Left colon (tissue), 2 donors: ENCODE data around the gene SLC7A5. TPM values are rescaled to one million over a fixed set of nuclear protein-coding genes. Genes with fewer than 3 reads are reported as not detected.
"Not testable (repeated sequence)": the region's sequence is repeated elsewhere in the genome, so short reads cannot be mapped to it uniquely, and the experiment has no call there.

Source experiments
- ATAC-seq: fragments of 200-7000 bp; cut with Tn5 transposase; one replicate; pipeline ENCODE4 v1.9.1; 2020; ENCODE audit warnings: mild to moderate bottlenecking, moderate library complexity
- DNase-seq, 2 donors: peaks; one replicate each; pipeline ENCODE4 v3.0.0-alpha.2; 2020
- intact Hi-C, 2 donors: fragments of 100-400 bp; cut with DNase I in 1 of 2; cut with micrococcal nuclease in 1 of 2; formaldehyde crosslinking; loops; one replicate each; pipeline versions ENCODE4 v1.11.2 to v1.14.0; 2022; cut with DNase I, micrococcal nuclease
- total RNA-seq, 2 donors: library from RNA; stranded (reverse); fragmentation: NEBNext Ultra II Directional; extraction: Animal tissue kit (Norgen Biotek cat#: 25700); gene quantifications; one replicate each; pipeline ENCODE4 v1.2.1, GENCODE V29; 2021
- donor health status: DM: no; HTN: no; CAD: no.
- donor health status: DM: yes; HTN: yes; CAD: no.

Gene SLC7A5
- total RNA-seq, 2 donors from 2014 or later: 3.6 to 11.2 TPM

DNA sequence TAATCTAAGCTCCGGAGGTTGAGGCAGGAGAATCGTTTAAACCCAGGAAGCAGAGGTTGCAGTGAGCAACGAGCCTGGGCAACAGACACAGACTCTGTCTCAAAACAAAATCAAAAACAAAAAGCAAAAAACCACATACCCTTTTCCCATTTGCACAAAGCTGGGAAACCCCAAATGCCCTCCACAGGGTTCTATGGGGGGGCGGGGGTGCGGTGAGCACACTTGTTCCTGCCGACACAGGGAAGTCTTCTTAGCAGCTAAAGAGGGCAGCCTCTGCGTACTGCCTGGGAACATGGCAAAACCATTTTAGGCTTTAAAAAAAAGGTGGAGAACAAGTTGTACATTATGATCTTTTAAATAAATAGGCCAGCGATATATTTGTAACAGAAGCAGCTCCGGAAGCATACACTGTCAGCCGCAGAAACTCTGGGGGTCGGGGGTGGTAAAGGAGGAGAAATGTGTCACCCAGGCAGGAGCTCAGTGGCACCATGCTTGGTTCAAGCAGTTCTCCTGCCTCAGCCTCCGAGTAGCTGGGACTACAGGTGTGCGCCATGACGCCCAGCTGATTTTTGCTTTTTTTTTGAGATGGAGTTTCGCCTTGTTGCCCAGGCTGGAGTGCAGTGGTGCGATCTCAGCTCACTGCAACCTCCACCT, 3.3 kb downstream of the SLC7A5 start:
- ATAC-seq, intact Hi-C loops: not testable (repeated sequence)
- DNase-seq: peak in 1 of 2 donors; percentile 29

GRCh38 chr16:87864331-87864989, 4.8 kb downstream of the SLC7A5 start:
- intact Hi-C loops: no loop called here
- no peak for DNase-seq
- ATAC-seq: no peak

GRCh38 chr16:87863327-87863635, 6.0 kb downstream of the SLC7A5 start:
- ATAC-seq, intact Hi-C loops: not testable (repeated sequence)
- peak in 1 of 2 donors; percentile 31 for DNase-seq

GRCh38 chr16:87862597-87863326, 6.5 kb downstream of the SLC7A5 start:
- ATAC-seq, intact Hi-C loops: not testable (repeated sequence)
- peak in 1 of 2 donors; percentile 21 for DNase-seq

- intact Hi-C loops, DNase-seq, ATAC-seq: not testable (repeated sequence)
These were observed 7.8 kb downstream of the SLC7A5 start for GRCh38 chr16:87861300-87862099.

DNA sequence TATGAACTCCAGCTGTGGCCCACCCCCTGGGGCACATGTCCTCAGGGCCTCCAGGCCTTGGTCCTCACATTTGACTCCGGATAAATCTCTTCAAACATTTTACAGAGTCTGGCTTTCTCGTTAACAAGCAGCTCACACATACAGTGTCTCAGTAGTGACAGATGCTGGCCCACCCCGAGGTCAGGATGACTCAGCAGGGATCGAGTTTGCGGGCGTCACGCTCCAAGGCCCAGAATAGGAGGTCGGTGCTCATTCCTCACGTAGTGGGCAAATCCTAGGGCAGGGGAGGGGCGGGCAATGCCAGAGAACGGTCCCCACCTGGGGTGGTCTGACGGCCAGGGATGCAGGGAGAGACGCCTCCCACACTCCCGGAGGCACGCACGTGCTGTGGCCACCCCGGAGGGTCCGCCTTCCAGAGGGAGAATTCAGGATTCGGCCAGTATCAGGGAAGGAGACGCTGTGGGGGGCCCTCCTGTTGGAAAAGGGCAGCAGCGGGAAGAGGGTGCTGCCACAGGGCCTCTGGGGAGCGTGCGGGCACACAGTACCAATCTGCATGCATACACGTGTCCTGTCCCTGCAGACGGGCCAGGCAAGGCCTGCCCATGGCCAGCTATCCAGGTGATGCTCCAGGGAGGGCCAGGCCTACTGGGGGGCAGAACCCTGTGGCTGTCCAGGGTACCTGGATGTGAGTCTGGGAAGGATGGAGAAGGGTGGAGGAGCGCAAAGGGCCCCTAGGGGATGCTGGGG, 8.6 kb downstream of the SLC7A5 start:
- no peak for ATAC-seq
- intact Hi-C loops: no loop called here
- DNase-seq: peak in 1 of 2 donors; percentile 36

DNA sequence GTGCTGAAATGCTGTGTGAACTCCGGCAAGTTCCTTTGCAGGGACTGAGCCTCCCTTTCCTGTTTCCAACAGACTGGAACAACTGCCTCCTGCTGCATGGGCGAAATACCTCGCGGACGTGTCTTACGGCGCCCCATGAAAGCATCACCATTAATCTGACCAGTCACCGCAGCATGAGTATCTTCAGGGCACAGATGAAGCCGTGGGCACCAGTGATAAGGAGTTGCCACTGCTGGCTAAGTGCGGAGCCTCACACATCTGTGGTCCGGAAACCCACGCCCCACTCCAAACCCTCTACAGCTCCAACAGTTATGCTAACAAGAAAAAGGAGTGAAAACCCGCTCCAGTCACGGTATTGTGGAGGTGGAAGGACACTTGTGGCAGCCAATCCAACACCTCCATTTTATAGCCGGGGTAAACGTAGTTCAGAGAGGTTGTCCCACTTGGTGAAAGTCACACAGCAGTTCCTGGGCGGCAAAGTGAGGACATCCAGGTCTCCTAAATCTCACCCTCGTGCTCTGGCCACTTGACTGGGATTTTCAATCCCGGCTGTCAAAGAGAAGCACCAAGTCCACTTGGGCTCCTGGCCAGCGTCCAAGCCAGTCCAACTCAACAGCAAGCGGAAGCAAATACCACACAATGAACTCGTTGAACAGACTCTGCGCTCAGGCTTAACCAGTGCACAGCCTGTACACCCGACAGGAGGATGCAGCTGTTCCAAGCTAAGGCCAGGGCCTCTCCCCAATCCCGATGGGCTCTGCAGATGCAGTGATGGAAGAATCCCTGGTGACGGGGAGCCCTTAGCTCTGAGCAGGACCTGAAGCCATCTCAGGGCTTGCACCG, 10.9 kb downstream of the SLC7A5 start:
- ATAC-seq, DNase-seq, intact Hi-C loops: not testable (repeated sequence)

DNA sequence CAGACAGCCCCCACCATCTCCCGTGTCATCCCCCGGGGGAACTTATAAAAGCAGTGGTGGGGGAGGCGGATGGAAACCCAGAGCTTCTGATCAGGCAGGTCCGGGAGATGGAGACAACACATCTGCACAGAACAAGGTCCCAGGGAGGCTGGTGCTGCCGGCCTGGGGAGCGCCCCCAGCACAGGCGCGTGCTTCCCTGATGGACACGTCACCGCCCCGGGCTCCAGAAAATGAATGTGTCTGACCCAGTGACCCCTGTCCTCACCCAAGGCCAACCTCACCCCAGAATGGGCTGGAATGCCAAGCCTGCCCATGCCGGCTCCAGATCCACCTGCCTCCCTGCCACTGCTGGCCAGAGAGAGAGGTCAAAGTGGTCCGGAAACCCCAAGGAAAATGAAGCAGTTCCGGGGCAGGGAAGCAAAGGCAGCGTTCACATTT, 12.5 kb downstream of the SLC7A5 start:
- DNase-seq (no peak), ATAC-seq (no peak)
- intact Hi-C loops: no loop called here

DNA sequence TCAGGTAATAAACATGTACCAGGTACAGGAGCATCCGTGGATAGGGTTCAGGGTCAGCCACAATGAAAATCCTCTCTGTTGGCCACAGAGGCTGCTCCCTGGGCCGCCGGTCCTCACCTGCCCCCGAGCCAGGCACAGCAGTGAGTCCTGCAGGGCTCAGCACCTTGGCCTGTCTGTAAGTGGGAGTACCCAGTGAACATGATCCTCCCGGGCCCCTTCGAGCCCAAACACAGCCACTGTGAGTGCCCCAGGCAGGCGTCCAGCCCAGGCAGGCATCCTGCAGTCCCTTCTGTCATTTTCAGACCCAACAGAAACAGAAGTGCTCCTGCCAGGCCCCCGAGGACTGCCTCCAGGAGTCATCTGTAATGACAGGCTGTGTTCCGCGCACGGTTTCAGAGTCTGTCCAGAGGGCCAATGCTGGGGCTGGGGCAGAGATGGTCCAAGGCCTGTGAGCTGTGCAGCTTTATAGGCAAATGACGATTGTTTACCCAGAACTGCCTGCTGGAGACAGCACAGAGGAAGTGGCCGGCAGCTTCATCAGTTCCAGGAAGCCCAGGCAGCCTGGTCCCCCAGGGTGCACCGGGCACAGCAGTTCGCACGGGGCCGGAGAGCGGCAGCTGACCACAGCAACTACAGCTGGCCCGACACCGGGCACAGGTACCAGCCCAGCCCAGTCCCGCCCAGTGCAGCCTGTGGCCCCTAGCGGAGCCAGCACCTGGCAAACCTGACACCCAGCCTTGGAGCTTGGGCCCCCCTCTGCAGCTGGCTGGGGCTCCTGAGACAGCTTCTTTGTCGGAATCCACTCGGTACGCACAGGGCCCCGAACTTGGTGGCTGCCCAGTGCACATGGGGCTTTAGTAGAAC, 13.2 kb downstream of the SLC7A5 start:
- DNase-seq (peak; percentile 79 to 88), ATAC-seq (peak; percentile 82)
- intact Hi-C loops: no loop called here

- intact Hi-C loops: no loop called here
- DNase-seq: no peak
- no peak for ATAC-seq
These were observed 14.2 kb downstream of the SLC7A5 start for GRCh38 chr16:87854907-87855683.

DNA sequence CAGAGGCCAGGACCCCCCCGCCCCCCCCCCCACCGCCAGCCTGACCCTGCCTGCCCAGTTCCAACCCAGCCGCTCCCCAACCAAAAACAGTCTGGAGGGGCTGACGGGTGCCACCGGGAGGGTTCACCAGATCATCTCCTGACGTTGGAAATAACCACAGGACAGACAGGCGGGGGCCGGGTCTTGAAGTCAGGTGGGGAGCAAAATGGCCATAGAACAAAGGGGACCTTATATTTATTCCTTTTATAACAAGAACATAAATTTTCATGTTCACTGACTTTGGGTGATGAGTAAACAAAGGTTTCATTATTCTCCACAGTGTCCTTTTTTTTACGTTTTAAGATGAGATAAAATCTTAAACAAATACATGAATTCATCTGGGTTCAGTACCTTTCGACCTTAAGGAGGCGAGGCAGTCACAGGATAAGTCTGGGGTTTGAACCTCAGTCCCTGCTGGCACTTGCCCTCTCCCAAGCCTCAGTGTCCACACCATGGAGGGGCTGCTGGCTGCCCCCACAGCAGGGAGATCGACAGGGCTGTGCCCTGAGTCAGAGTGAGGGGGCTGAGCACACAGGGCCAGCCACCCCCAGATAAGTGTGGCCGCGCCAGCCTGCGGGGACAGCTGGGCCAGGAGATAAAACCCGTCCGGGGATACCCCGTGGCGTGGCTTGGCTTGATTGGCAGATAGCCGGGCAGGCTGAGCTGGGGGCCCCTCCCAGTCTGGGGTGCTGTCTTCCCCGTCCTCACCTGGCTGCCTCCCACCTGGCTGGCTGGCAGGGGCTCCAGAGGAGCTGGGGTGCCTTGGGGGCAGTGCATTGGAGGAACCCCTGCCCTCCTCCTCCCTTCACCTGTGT, 15.0 kb downstream of the SLC7A5 start:
- intact Hi-C loops: no loop called here
- DNase-seq: peak; percentile 49 to 59
- ATAC-seq: peak; percentile 1

GRCh38 chr16:87853411-87854052, 15.8 kb downstream of the SLC7A5 start:
- intact Hi-C loops: no loop called here
- peak; percentile 94 to 95 for DNase-seq
- peak; percentile 70 for ATAC-seq

DNA sequence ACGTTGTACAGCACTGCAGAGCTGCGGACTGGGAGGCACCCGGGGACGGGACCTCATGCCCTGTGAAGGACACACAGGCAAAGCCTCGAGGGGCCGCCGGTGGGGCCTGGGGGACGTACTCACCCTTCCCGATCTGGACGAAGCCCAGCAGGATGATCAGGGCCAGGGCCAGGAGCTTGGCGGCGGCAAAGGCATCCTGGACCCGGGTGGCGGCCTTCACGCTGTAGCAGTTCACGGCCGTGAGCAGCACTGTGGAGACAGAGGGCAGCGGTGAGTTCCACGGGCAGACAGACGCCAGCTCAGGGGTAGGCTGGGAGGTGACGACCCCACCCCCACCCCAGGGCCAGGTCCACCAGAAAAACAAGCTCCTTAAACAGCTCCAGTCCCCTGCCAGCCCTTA, 17.7 kb downstream of the SLC7A5 start:
- intact Hi-C loops: no loop called here
- ATAC-seq (no peak), DNase-seq (no peak)

DNA sequence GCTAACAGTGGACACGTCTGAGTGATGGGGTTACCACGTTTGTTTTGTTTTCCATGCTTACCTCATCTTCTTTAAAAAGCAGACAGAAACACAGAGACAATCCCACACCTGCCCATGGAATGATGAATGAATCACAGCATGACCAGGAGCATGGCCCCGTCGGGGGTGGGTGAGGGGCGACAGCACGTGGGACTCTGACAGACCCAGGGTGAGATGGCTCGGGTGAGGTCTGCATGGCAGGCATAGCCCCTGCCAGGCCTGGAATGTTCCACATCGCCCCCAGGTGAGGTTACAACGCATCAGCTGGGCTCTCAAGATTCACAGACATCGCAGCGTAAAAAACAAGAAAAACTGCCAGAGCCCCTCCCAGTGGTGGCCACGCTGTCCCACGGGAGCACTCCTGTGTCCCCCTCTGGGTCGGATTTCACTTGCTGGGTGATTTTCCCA, 18.1 kb downstream of the SLC7A5 start:
- no peak for ATAC-seq
- DNase-seq: no peak
- intact Hi-C loops: no loop called here
